SK-N-SH (cell line): ENCODE measurements around the gene AFP. TPM values are rescaled to one million over a fixed set of nuclear protein-coding genes. Genes with fewer than 3 reads are reported as not detected.

ENCODE experiments used
- CTCF ChIA-PET: fragments of 300-600, 350-600 bp; formaldehyde crosslinking; extraction: SDS; loops from one replicate; lab custom pipeline; 2021; lab: Yijun Ruan, JAX
- POLR2A ChIA-PET: fragments of 350-600 bp; sonication (Branson Sonifier 250); formaldehyde crosslinking; extraction: SDS; loops from one replicate; lab custom pipeline; 2020; ENCODE audit warnings: antibody characterized with exemption, inconsistent platforms; lab: Yijun Ruan, JAX
- DNase-seq: peaks from one replicate; pipeline ENCODE4 v3.0.0; 2012
- H2AFZ ChIP-seq: fragments of 200-600 bp; sonication (generic); 2 replicates; pipeline ENCODE4 v1.8.1; 2016; ENCODE audit warnings: antibody characterized with exemption, mild to moderate bottlenecking, low read depth
- H3F3A ChIP-seq: fragments of 200-600 bp; sonication (generic); replicated peaks from 2 replicates; pipeline ENCODE3; 2016; ENCODE audit warnings: antibody characterized with exemption, mild to moderate bottlenecking; ENCODE audit not compliant: insufficient read depth
- H3K27ac ChIP-seq, 2 experiments: fragments of 200-500 bp in 1 of 2; fragments of 200-600 bp in 1 of 2; sonication (Bioruptor generic) in 1 of 2; sonication (generic), shearing (Covaris generic) in 1 of 2; 2 replicates each; pipeline versions ENCODE4 v1.5.1 to v1.6.1; 2014 to 2016; ENCODE audit warnings: low read depth in 2 of 2, inconsistent platforms in 1 of 2, low read length in 1 of 2, mild to moderate bottlenecking in 1 of 2, mixed read lengths in 1 of 2
- H3K27me3 ChIP-seq: fragments of 200-600 bp; sonication (generic), shearing (Covaris generic); 2 replicates; pipeline ENCODE4 v1.6.1; 2016; ENCODE audit warnings: mixed run types; ENCODE audit not compliant: insufficient read depth
- H3K36me3 ChIP-seq, 2 experiments: fragments of 200-500 bp in 1 of 2; fragments of 200-600 bp in 1 of 2; sonication (Bioruptor generic) in 1 of 2; sonication (generic) in 1 of 2; replicated peaks in 1 of 2; 2 replicates each; pipeline versions ENCODE3 to v1.5.1; 2014 to 2016; ENCODE audit warnings: low read length in 1 of 2, mild to moderate bottlenecking in 1 of 2; ENCODE audit not compliant: insufficient read depth in 2 of 2, control insufficient read depth in 1 of 2
- H3K4me1 ChIP-seq, 2 experiments: fragments of 200-500 bp in 1 of 2; fragments of 200-600 bp in 1 of 2; sonication (Bioruptor generic) in 1 of 2; sonication (generic), shearing (Covaris generic) in 1 of 2; 2 replicates each; pipeline versions ENCODE4 v1.5.1 to v1.6.1; 2014 to 2016; ENCODE audit warnings: low read depth in 1 of 2, low read length in 1 of 2, mixed run types in 1 of 2; ENCODE audit not compliant: insufficient read depth in 2 of 2, control insufficient read depth in 1 of 2
- H3K4me2 ChIP-seq: fragments of 200-600 bp; sonication (generic), shearing (Covaris generic); 2 replicates; pipeline ENCODE4 v1.6.1; 2017; ENCODE audit warnings: mixed run types
- H3K4me3 ChIP-seq, 2 experiments: fragments of 200-500 bp in 1 of 2; fragments of 200-600 bp in 1 of 2; sonication (Bioruptor generic) in 1 of 2; sonication (generic), shearing (Covaris generic) in 1 of 2; 2 replicates each; pipeline versions ENCODE4 v1.5.1 to v1.8.1; 2014 to 2016; ENCODE audit warnings: low read depth in 2 of 2, inconsistent platforms in 1 of 2, low read length in 1 of 2, mild to moderate bottlenecking in 1 of 2, mixed read lengths in 1 of 2, moderate library complexity in 1 of 2
- H3K79me2 ChIP-seq: fragments of 200-600 bp; sonication (generic); 2 replicates; pipeline ENCODE4 v1.8.1; 2017; ENCODE audit warnings: mild to moderate bottlenecking; ENCODE audit not compliant: insufficient read depth
- H3K9ac ChIP-seq: fragments of 200-600 bp; sonication (generic); 2 replicates; pipeline ENCODE4 v1.6.1; 2017; ENCODE audit warnings: mixed run types
- H3K9me2 ChIP-seq: fragments of 200-600 bp; sonication (generic); 2 replicates; pipeline ENCODE4 v1.6.1; 2017; ENCODE audit warnings: mixed run types
- H3K9me3 ChIP-seq: fragments of 200-600 bp; sonication (generic); 2 replicates; pipeline ENCODE4 v1.6.1; 2017; ENCODE audit warnings: mixed run types, mild to moderate bottlenecking, moderate library complexity
- H4K20me1 ChIP-seq: fragments of 200-600 bp; sonication (generic); 2 replicates; pipeline ENCODE4 v1.6.1; 2017; ENCODE audit warnings: mild to moderate bottlenecking, mixed run types; ENCODE audit not compliant: insufficient read depth
- EP300 ChIP-seq, 2 experiments: IDR thresholded peaks; 2 replicates each; pipeline versions ENCODE4 v1.4.0 to v1.6.1; 2012; ENCODE audit warnings: borderline replicate concordance in 1 of 2, low read depth in 1 of 2, low read length in 1 of 2
- FOXJ3 ChIP-seq: sonication (generic); formaldehyde crosslinking; IDR thresholded peaks from 2 replicates; pipeline ENCODE4 v1.5.1; 2020; ENCODE audit warnings: mild to moderate bottlenecking, missing genetic modification reagents
- FOXM1 ChIP-seq: IDR thresholded peaks from 2 replicates; pipeline ENCODE4 v1.4.0; 2012; ENCODE audit warnings: low read depth, mild to moderate bottlenecking
- JUND ChIP-seq: IDR thresholded peaks from 2 replicates; pipeline ENCODE4 v1.4.0; 2012
- MEF2A ChIP-seq: IDR thresholded peaks from 2 replicates; pipeline ENCODE4 v1.4.0; 2012; ENCODE audit warnings: low read depth, borderline replicate concordance
- NFIC ChIP-seq: IDR thresholded peaks from 2 replicates; pipeline ENCODE4 v1.4.0; 2012; ENCODE audit warnings: borderline replicate concordance
- NRF1 ChIP-seq: IDR thresholded peaks from 2 replicates; pipeline ENCODE4 v1.6.1; 2012; ENCODE audit warnings: low read depth, mild to moderate bottlenecking, low read length
- RCOR1 ChIP-seq: fragments of 150-350 bp; IDR thresholded peaks from 2 replicates; pipeline ENCODE4 v1.6.1; 2017; ENCODE audit warnings: antibody characterized with exemption, low read length
- REST ChIP-seq: IDR thresholded peaks from 2 replicates; pipeline ENCODE4 v1.6.1; 2012; ENCODE audit warnings: mild to moderate bottlenecking, low read depth, low read length, moderate library complexity
- TAF1 ChIP-seq: IDR thresholded peaks from 2 replicates; pipeline ENCODE4 v1.6.1; 2012; ENCODE audit warnings: low read depth, mild to moderate bottlenecking, low read length, moderate library complexity, borderline replicate concordance
- TCF12 ChIP-seq: IDR thresholded peaks from 2 replicates; pipeline ENCODE4 v1.4.0; 2012
- USF2 ChIP-seq: fragments of 150-350 bp; IDR thresholded peaks from 2 replicates; pipeline ENCODE4 v1.6.1; 2017; ENCODE audit warnings: antibody characterized with exemption, low read length, low read depth, borderline replicate concordance
- ZBTB33 ChIP-seq: IDR thresholded peaks from 2 replicates; pipeline ENCODE4 v1.4.0; 2012; ENCODE audit warnings: low read depth, borderline replicate concordance
- WGBS: methylation state at CpG from one replicate; pipeline ENCODE4 v1.1.6; 2017; ENCODE audit warnings: low lambda C conversion rate; 5-methylcytosine and 5-hydroxymethylcytosine counted together
- polyA plus RNA-seq, 3 experiments: library from polyadenylated mRNA; depleted of rRNA; stranded (reverse); fragments of >200 nt; gene quantifications; 2 replicates each; pipeline ENCODE4 v1.2.3, GENCODE V29; 2012

Gene AFP
- polyA plus RNA-seq, 1 of the 3 experiments (the other 2 are of a cell fraction): 0.28 TPM

GRCh38 chr4:73501664-73502265, 65.7 kb downstream of the AFP start:
- H3K9ac ChIP-seq: no peak overlapping the region
- H3K27ac ChIP-seq: no peak overlapping the region
- no peak overlapping the region; the same call in 1 of the 2 replicates for H2AFZ ChIP-seq
- no peak for DNase-seq
- H3K79me2 ChIP-seq: no peaks in the 10 kb centered on the region
- no peaks in the 10 kb centered on the region; a peak in 1 of 4 replicates for H3K4me1 ChIP-seq
- H3F3A ChIP-seq: no peaks in the 10 kb centered on the region
- no peaks in the 10 kb centered on the region for H3K36me3 ChIP-seq
- POLR2A ChIA-PET: no interaction called here
- H3K4me3 ChIP-seq: no peak overlapping the region
- H3K27me3 ChIP-seq: peaks cover 5% of the 10 kb centered on the region; the same call in 1 of the 2 replicates
- no peaks in the 10 kb centered on the region for H4K20me1 ChIP-seq
- no peak overlapping the region for H3K4me2 ChIP-seq
- no peak for TF ChIP-seq USF2
- no peak for TF ChIP-seq NFIC
- no peak for TF ChIP-seq ZBTB33
- TF ChIP-seq EP300 (IDR thresholded peaks at IDR 0.05; ENCODE audit: borderline replicate concordance in 1 of 2, low read depth in 1 of 2, low read length in 1 of 2): no peak
- TF ChIP-seq FOXM1: no peak
- TF ChIP-seq, all 33 proteins: peak for 0
- Histone ChIP-seq H3K9me3 (no peaks in the 10 kb centered on the region), H3K9me2 (no peaks in the 10 kb centered on the region)
- CTCF ChIA-PET: interaction anchor here (0.6 kb wide), 1 partner anchor 213 kb away, joined by 3 read pairs; no protein-coding TSS in a partner anchor
- WGBS: 29% methylated on average over 5 of the region's 5 CpGs

- no peak overlapping the region for H2AFZ ChIP-seq
- no peak overlapping the region for H3K4me2 ChIP-seq
- no peaks in the 10 kb centered on the region for H3K4me1 ChIP-seq
- no peaks in the 10 kb centered on the region for H3K9me2 ChIP-seq
- POLR2A ChIA-PET: no interaction called here
- 9% methylated on average over 2 of the region's 2 CpGs for WGBS
- H3K9me3 ChIP-seq: no peaks in the 10 kb centered on the region
- no peaks in the 10 kb centered on the region for H3K36me3 ChIP-seq
- H3K27me3 ChIP-seq: peaks cover 9% of the 10 kb centered on the region; the same call in 1 of the 2 replicates
- no peak overlapping the region for H3K4me3 ChIP-seq
- TF ChIP-seq REST (no peak), ZBTB33 (no peak), JUND (no peak), RCOR1 (no peak), MEF2A (no peak), FOXJ3 (CRISPR knock-in tag) (no peak), NRF1 (no peak), TAF1 (no peak), TCF12 (no peak)
- DNase-seq: no peak
- H4K20me1 ChIP-seq: no peaks in the 10 kb centered on the region
- H3K79me2 ChIP-seq: no peaks in the 10 kb centered on the region
- CTCF ChIA-PET: no interaction called here
- H3K27ac ChIP-seq: no peak overlapping the region
- no peak overlapping the region for H3K9ac ChIP-seq
- H3F3A ChIP-seq: no peaks in the 10 kb centered on the region
Measured at GRCh38 chr4:73505567-73505966, 69.5 kb downstream of the AFP start.
